Vagina (tissue), 2 donors: ENCODE measurements around the gene PPP1R36. TPM values are rescaled to one million over a fixed set of nuclear protein-coding genes. Genes with fewer than 3 reads are reported as not detected.
"Not testable (repeated sequence)": the region's sequence is repeated elsewhere in the genome, so short reads cannot be mapped to it uniquely, and the experiment has no call there.

ENCODE experiments used
- DNase-seq, 2 donors: peaks; one replicate each; pipeline ENCODE4 v3.0.0-alpha.2; 2017; ENCODE audit errors: extremely low spot score in 2 of 2
- H3K27ac ChIP-seq: fragments of 200-600 bp; sonication (generic); one replicate; pipeline ENCODE4 v1.5.1; 2019
- H3K27me3 ChIP-seq: fragments of 200-600 bp; sonication (generic); one replicate; pipeline ENCODE4 v1.5.1; 2019
- H3K36me3 ChIP-seq, 2 donors: fragments of 200-600 bp; sonication (generic); one replicate each; pipeline ENCODE4 v1.5.1; 2017 to 2019
- H3K4me1 ChIP-seq: fragments of 200-600 bp; sonication (generic); one replicate; pipeline ENCODE4 v1.5.1; 2019
- H3K4me3 ChIP-seq, 2 donors: fragments of 200-600 bp; sonication (generic); 1 replicate in 1 of 2; 2 replicates in 1 of 2; pipeline ENCODE4 v1.5.1; 2016 to 2019
- H3K9me3 ChIP-seq: fragments of 200-600 bp; sonication (generic); one replicate; pipeline ENCODE4 v1.5.1; 2019
- POLR2A ChIP-seq, 2 donors: fragments of 450-650 bp; IDR thresholded peaks; one replicate each; pipeline ENCODE4 v1.6.1; 2017; ENCODE audit warnings: antibody characterized with exemption in 2 of 2, mild to moderate bottlenecking in 2 of 2, moderate library complexity in 2 of 2
- POLR2AphosphoS5 ChIP-seq, 2 donors: sonication (generic); formaldehyde crosslinking; IDR thresholded peaks; one replicate each; pipeline ENCODE4 v1.9.0; 2017; ENCODE audit warnings: antibody characterized with exemption in 2 of 2, mild to moderate bottlenecking in 2 of 2, low read depth in 1 of 2; ENCODE audit not compliant: insufficient read depth in 1 of 2
- intact Hi-C: fragments of 100-400 bp; cut with DNase I; formaldehyde crosslinking; loops from one replicate; pipeline ENCODE4 v1.15.1; 2023
- total RNA-seq: library from RNA; depleted of rRNA; stranded (reverse); fragments of >200 nt; gene quantifications from one replicate; pipeline ENCODE4 v1.2.3, GENCODE V29; 2016
- TF ChIP-seq, protein P1 (sequence below), 3 experiments: fragments of 450-650 bp in 2 of 3; fragments of 200-600 bp in 1 of 3; sonication (generic) in 1 of 3; IDR thresholded peaks; one replicate each; pipeline ENCODE4 v1.5.1; 2017 to 2019; ENCODE audit warnings: antibody characterized with exemption in 3 of 3, mild to moderate bottlenecking in 2 of 3, moderate library complexity in 2 of 3

Gene PPP1R36
- total RNA-seq, 1 donor from 2014 or later = not detected

DNA sequence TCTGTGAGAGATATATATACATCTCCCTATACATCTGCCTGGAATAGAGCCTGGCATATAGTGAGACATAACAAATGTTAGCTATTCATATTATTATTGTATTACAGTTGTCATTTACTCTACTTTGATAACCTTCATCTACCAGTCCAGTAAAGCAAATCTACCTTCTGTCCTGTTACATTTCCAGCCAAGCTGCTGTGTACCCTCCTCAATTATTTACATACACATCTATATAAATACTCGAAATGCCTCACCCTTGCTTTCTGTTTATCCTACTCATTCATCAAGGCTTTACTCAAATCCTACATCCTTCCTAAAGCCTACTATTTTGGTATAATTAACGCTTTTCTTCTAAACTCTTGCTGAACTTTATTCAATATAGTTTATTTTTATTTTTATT lies 36.5 kb upstream of the PPP1R36 start:
- Histone ChIP-seq H3K4me1 (peaks cover 90% of the 10 kb centered on the region), H3K27ac (no peak overlapping the region), H3K4me3 (no peak overlapping the region), H3K9me3 (no peaks in the 10 kb centered on the region), H3K36me3 (no peaks in the 10 kb centered on the region), H3K27me3 (no peaks in the 10 kb centered on the region)
- no peak for DNase-seq
- TF ChIP-seq, protein P1, sequence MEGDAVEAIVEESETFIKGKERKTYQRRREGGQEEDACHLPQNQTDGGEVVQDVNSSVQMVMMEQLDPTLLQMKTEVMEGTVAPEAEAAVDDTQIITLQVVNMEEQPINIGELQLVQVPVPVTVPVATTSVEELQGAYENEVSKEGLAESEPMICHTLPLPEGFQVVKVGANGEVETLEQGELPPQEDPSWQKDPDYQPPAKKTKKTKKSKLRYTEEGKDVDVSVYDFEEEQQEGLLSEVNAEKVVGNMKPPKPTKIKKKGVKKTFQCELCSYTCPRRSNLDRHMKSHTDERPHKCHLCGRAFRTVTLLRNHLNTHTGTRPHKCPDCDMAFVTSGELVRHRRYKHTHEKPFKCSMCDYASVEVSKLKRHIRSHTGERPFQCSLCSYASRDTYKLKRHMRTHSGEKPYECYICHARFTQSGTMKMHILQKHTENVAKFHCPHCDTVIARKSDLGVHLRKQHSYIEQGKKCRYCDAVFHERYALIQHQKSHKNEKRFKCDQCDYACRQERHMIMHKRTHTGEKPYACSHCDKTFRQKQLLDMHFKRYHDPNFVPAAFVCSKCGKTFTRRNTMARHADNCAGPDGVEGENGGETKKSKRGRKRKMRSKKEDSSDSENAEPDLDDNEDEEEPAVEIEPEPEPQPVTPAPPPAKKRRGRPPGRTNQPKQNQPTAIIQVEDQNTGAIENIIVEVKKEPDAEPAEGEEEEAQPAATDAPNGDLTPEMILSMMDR (IDR thresholded peaks at IDR 0.05) = no peak
- TF ChIP-seq POLR2A (IDR thresholded peaks at IDR 0.05) (no peak), POLR2AphosphoS5 (IDR thresholded peaks at IDR 0.05; ENCODE audit: insufficient read depth in 1 of 2, low read depth in 1 of 2) (no peak)
- intact Hi-C loops = no loop called here

GRCh38 chr14:64515053-64515452 lies 34.7 kb upstream of the PPP1R36 start:
- no peaks in the 10 kb centered on the region for H3K27me3 ChIP-seq
- H3K9me3 ChIP-seq = no peaks in the 10 kb centered on the region
- H3K27ac ChIP-seq = no peak overlapping the region
- peaks cover 77% of the 10 kb centered on the region for H3K4me1 ChIP-seq
- no peak for DNase-seq
- no peaks in the 10 kb centered on the region for H3K36me3 ChIP-seq
- TF ChIP-seq POLR2AphosphoS5 (IDR thresholded peaks at IDR 0.05; ENCODE audit: insufficient read depth in 1 of 2, low read depth in 1 of 2) = peak in 1 of 2 donors; percentile 79
- TF ChIP-seq POLR2A (IDR thresholded peaks at IDR 0.05) = no peak
- intact Hi-C loops = no loop called here
- H3K4me3 ChIP-seq = no peak overlapping the region

DNA sequence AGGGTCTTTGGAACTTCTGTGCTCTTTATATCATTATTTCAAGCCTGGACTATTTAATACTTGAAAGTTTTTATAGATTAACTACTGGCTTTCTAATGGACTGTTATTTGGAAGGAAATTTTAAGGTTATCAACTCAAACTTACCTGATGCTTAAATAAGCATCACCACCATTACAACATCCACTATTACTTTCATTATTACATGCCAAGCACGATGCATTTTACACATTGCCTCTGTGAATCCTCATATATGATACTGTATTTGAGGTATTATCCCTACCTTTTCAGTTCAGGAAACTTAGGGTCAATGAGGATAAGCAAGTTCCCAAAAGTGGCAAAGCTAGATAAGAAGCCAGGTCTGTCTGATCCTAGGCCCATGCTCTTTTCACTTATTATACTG lies 32.8 kb upstream of the PPP1R36 start:
- DNase-seq = no peak
- Histone ChIP-seq H3K4me1 (peaks cover 59% of the 10 kb centered on the region), H3K4me3 (no peak overlapping the region), H3K27ac (no peak overlapping the region), H3K36me3 (no peaks in the 10 kb centered on the region), H3K27me3 (no peaks in the 10 kb centered on the region), H3K9me3 (no peaks in the 10 kb centered on the region)
- intact Hi-C loops = no loop called here
- TF ChIP-seq POLR2AphosphoS5 (IDR thresholded peaks at IDR 0.05; ENCODE audit: insufficient read depth in 1 of 2, low read depth in 1 of 2) (no peak), POLR2A (IDR thresholded peaks at IDR 0.05) (no peak)
- TF ChIP-seq, protein P1 (IDR thresholded peaks at IDR 0.05) = no peak

GRCh38 chr14:64517667-64518066 lies 32.1 kb upstream of the PPP1R36 start:
- DNase-seq, H3K27me3 ChIP-seq, H3K36me3 ChIP-seq, H3K4me3 ChIP-seq, intact Hi-C loops, H3K9me3 ChIP-seq, H3K27ac ChIP-seq: not testable (repeated sequence)
- peaks cover 56% of the 10 kb centered on the region for H3K4me1 ChIP-seq

DNA sequence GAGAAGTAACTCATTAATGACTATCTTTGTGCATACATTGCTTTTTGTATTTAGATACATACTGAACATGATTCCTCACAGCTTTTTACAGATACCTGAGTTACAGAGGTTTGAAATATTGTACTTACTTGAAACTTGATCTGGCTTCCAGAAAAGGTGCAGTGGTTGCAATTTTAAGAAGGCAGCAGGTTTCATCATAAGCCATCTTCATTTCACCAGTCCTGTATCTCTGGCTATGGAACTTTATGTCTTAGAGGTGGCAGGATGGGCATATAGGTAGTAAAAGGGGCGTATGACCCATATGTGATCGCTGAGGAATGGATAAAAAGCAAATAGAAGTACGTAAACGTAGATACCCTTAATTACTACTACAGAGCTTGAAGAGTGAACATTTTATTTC lies 31.5 kb upstream of the PPP1R36 start:
- intact Hi-C loops = no loop called here
- no peaks in the 10 kb centered on the region for H3K9me3 ChIP-seq
- no peak overlapping the region for H3K4me3 ChIP-seq
- H3K36me3 ChIP-seq = peaks cover 0 to 7% of the 10 kb centered on the region in 2 donors
- no peaks in the 10 kb centered on the region for H3K27me3 ChIP-seq
- H3K27ac ChIP-seq = no peak overlapping the region
- no peak for DNase-seq
- H3K4me1 ChIP-seq = peaks cover 52% of the 10 kb centered on the region
- TF ChIP-seq POLR2AphosphoS5 (IDR thresholded peaks at IDR 0.05; ENCODE audit: insufficient read depth in 1 of 2, low read depth in 1 of 2) = no peak
- TF ChIP-seq POLR2A (IDR thresholded peaks at IDR 0.05) = no peak
- TF ChIP-seq, protein P1 (IDR thresholded peaks at IDR 0.05) = no peak

- Histone ChIP-seq H3K36me3 (peaks cover 0 to 7% of the 10 kb centered on the region in 2 donors), H3K27ac (no peak overlapping the region), H3K4me3 (no peak overlapping the region), H3K27me3 (no peaks in the 10 kb centered on the region), H3K4me1 (peaks cover 28% of the 10 kb centered on the region), H3K9me3 (no peaks in the 10 kb centered on the region)
- intact Hi-C loops = no loop called here
- TF ChIP-seq POLR2AphosphoS5 (IDR thresholded peaks at IDR 0.05; ENCODE audit: insufficient read depth in 1 of 2, low read depth in 1 of 2) (no peak), POLR2A (IDR thresholded peaks at IDR 0.05) (no peak)
- TF ChIP-seq, protein P1 (IDR thresholded peaks at IDR 0.05) = no peak
- DNase-seq = no peak
Observed at GRCh38 chr14:64520699-64521098, 29.1 kb upstream of the PPP1R36 start.
